ENCODE measurements around the gene FDXACB1.

The FDXACB1 gene

DNA sequence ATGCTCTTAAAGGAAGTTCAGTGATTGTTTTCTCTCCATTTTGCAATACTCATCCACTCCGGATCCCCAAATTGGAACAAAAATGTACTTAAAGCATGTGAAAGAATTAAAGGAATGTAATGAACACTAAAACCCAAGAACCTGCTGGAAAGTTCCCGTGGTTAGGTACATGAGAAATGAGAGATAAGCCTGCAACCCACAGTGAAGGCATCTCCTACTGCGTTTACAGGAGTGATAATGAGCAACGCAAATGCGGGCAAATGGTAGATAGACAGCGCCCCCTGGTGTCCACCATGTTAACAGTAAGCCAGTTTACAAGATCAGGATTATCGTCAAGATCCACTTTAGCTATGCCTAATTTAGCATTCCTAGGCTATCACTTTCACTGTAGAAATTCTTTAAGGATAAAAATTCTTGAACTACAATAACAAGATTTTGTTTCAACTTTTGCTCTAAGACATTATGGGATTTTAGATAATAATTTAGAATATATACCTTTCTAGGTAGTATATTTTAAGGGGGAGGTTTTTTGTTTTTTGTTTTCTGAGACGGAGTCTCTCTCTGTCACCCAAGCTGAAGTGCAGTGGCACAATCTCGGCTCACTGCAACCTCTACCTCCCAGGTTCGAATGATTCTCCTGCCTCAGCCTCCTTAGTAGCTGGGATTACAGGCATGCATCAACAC, 37.5 kb downstream of the FDXACB1 start:
- DNase-seq = peak; percentile 71

- DNase-seq = no peak
These were observed 38.8 kb downstream of the FDXACB1 start for GRCh38 chr11:111840143-111840542.

- DNase-seq = no peak
These were observed 40.9 kb downstream of the FDXACB1 start for GRCh38 chr11:111838054-111838453.

DNA sequence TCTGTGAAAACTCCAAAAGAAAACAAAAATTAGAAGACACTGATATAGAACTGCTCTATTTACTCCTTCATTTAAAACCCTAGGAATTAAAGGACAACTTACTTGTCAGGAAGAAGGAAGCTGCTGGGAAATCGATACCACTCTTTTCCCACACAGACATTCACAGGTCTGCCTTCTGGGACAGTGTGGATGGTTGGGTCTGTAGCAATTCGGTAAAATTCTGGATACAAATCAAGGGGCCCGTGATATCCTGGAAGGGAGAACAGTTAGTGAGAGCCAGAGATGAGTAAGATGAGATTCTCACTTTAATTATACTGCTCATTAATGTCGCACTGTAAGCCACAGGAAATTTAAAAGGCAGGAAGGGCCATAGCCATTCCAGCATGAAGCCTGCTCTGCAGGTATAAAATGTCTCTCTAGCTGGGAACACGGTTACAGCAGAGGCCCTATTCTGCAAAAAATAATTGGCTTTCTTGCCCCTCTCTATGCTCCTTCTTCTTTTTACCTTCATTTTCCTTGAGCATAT, 41.5 kb downstream of the FDXACB1 start:
- DNase-seq = no peak

DNA sequence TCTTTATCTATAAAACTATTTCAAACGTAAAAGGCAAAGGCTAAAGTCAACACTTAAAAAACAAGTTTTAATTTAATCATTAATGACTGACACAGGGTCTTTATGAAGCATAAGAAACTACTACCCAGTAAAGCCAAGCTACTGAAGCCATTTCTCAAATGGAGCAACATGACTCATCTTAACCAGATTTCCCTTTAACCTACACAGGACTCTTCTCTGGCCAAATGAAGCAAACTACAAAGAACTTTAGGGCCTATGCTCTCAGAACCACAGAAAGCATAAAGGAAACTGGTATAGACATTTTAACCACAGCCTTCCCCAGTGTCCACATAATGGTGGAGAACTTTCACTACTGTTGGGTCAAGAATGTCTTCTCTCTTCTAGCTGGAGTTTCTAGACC, 42.2 kb downstream of the FDXACB1 start:
- no peak for DNase-seq

GRCh38 chr11:111836162-111836561, 42.8 kb downstream of the FDXACB1 start:
- no peak for DNase-seq

GRCh38 chr11:111835665-111836064, 43.3 kb downstream of the FDXACB1 start:
- no peak for DNase-seq

- DNase-seq = no peak
These were observed 44.4 kb downstream of the FDXACB1 start for GRCh38 chr11:111834432-111835163.

DNA sequence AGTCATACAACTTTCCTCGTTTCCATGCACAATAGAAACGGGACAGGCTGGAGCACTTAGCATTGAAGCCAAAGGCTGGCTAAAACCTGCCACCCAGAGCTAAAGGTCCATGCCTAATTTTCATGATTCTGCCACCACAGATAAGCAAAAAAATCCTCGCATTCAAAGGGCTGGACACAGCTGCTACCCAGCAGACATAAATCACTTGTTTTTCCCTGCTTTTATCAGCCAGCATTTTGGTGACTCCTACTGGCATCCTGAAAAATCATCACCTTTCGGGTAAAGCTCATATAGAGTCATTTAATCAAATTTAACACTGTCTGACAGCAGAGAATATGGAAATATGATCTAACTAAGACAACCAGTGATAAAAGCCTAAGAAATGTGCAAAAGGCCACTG, 45.4 kb downstream of the FDXACB1 start:
- no peak for DNase-seq

DNA sequence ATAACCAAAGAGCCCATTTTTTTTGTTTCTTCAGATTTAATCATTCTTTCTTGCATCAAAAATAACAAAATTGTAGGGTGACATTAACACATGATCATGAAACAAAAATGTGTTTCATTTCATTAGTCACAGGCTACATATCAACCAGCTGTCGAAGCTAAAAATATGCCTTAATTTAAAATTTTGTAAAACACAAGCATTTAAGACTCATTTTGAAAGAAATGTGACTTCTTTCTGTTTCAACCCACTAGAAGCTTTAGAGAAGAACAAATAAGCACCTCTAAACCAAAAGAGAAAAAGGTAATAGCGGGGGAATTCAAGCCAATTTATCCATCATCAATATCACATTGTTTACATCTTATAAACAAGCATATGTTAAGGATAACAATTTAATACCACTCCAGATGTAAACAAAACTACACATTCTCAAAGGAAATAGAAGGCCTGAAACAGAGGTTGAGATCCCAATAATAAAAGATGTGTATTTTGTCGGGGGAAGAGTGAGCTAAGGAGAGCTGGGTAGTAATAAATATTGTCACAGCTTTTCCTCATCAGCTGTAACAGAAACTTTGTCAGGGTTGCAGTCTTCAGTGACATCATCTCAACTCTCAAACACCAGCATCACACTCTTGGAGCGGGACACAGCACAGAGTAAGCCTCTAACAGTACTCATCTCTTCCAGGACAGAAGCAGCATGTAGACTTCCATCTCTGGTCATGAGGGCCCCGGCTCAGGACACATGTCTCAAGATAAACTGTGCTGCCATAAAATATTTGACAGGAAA, 49.6 kb downstream of the FDXACB1 start:
- no peak for DNase-seq

GRCh38 chr11:111826322-111826950, 52.5 kb downstream of the FDXACB1 start:
- no peak for DNase-seq

All from COR-L47 (cell line).